22Rv1 (cell line): ENCODE measurements around the gene TRPV3.

ENCODE experiments used
- ZFX ChIP-seq: fragments of 450-650 bp; IDR thresholded peaks from 2 replicates; pipeline ENCODE4 v1.6.1; 2017; ENCODE audit warnings: antibody characterized with exemption, borderline replicate concordance
- TF ChIP-seq, protein P1 (sequence below): fragments of 450-650 bp; IDR thresholded peaks from 2 replicates; pipeline ENCODE4 v1.5.1; 2017; ENCODE audit warnings: mild to moderate bottlenecking

DNA sequence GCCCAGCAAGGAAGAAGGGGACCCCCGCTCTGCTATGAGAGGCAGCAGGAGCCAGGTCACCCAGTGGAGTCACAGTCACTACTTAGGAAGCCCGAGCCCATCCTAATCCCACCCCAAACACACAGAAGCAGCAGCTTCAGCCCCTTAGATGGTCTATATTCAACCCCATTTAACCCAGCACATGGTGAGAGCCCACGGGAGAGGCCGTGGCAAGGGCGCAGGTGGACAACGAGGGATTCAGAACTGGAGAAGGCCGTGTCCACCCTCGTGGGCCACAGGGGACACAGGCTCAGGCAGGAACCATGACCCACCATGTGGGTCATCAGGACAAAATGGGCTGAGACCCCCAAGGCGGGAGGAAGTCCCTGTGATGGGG is 1.6 kb upstream of the TRPV3 start:
- TF ChIP-seq, protein P1, sequence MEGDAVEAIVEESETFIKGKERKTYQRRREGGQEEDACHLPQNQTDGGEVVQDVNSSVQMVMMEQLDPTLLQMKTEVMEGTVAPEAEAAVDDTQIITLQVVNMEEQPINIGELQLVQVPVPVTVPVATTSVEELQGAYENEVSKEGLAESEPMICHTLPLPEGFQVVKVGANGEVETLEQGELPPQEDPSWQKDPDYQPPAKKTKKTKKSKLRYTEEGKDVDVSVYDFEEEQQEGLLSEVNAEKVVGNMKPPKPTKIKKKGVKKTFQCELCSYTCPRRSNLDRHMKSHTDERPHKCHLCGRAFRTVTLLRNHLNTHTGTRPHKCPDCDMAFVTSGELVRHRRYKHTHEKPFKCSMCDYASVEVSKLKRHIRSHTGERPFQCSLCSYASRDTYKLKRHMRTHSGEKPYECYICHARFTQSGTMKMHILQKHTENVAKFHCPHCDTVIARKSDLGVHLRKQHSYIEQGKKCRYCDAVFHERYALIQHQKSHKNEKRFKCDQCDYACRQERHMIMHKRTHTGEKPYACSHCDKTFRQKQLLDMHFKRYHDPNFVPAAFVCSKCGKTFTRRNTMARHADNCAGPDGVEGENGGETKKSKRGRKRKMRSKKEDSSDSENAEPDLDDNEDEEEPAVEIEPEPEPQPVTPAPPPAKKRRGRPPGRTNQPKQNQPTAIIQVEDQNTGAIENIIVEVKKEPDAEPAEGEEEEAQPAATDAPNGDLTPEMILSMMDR, result no peak
- no peak for TF ChIP-seq ZFX
